ENCODE measurements around the gene PEX14.
"Not testable (repeated sequence)": the region's sequence is repeated elsewhere in the genome, so short reads cannot be mapped to it uniquely, and the experiment has no call there.

Gene PEX14

GRCh38 chr1:10470043-10470442, 4.7 kb upstream of the PEX14 start:
- FAIRE-seq = no peak
- DNase-seq (ENCODE audit: insufficient read length, low spot score) = no peak
- no peak for TF ChIP-seq POLR2A (IDR thresholded peaks at IDR 0.05; ENCODE audit: low read depth, low read length)

- no peak for TF ChIP-seq POLR2A (IDR thresholded peaks at IDR 0.05; ENCODE audit: low read depth, low read length)
- FAIRE-seq (no peak), DNase-seq (ENCODE audit: insufficient read length, low spot score) (no peak)
These were observed 3.1 kb upstream of the PEX14 start for GRCh38 chr1:10471411-10472219.

GRCh38 chr1:10472220-10473144, 2.3 kb upstream of the PEX14 start, which contains the start of gene DFFA:
DFFA (minus strand) TSS chr1:10472529; CDS start chr1:10472458, 71 bp downstream.
- peak; percentile 44; the same call in 1 of the 2 replicates for TF ChIP-seq POLR2A (IDR thresholded peaks at IDR 0.05; ENCODE audit: low read depth, low read length)
- peak; percentile 72 for DNase-seq (ENCODE audit: insufficient read length, low spot score)
- FAIRE-seq = peak; percentile 91

DNA sequence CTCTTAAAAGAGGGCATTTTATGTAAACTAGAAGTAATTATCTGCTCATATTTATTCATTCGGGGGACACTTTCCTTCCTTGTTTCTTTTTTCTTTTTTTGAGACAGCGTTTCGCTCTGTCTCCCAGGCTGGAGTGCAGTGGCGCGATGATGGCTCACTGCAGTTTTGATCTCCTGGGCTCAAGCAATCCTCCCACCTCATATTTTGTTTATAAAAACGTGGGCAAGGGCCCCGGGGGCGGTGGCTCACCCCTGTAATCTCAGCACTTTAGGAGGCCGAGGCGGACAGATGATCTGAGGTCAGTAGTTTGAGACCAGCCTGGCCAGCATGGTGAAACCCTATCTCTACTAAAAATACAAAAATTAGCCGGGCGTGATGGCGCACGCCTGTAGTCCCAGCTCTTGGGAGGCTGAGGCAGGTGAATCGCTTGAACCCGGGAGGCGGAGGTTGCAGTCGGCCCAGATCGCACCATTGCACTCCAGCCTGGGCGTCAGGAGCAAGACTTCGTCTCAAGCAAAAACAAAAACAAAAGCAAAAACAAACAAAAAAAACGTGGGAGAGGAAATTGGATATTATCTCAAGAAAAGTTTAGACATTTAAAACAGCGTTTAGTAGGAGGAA, 1.5 kb upstream of the PEX14 start:
- TF ChIP-seq POLR2A (IDR thresholded peaks at IDR 0.05; ENCODE audit: low read depth, low read length) = no peak
- no peak for FAIRE-seq
- DNase-seq (ENCODE audit: insufficient read length, low spot score) = no peak

- not testable (repeated sequence) for FAIRE-seq; DNase-seq (ENCODE audit: insufficient read length, low spot score)
These were observed 489 bp upstream of the PEX14 start for GRCh38 chr1:10474309-10474612.

- DNase-seq (ENCODE audit: insufficient read length, low spot score) = no peak
- TF ChIP-seq POLR2A (IDR thresholded peaks at IDR 0.05; ENCODE audit: low read depth, low read length) = no peak
- FAIRE-seq = no peak
These were observed 760 bp downstream of the PEX14 start for GRCh38 chr1:10475510-10475909.

- FAIRE-seq (no peak), DNase-seq (ENCODE audit: insufficient read length, low spot score) (no peak)
- TF ChIP-seq POLR2A (IDR thresholded peaks at IDR 0.05; ENCODE audit: low read depth, low read length) = no peak
These were observed 4.5 kb downstream of the PEX14 start for GRCh38 chr1:10479296-10479695.

- DNase-seq (ENCODE audit: insufficient read length, low spot score) (no peak), FAIRE-seq (no peak)
- no peak for TF ChIP-seq POLR2A (IDR thresholded peaks at IDR 0.05; ENCODE audit: low read depth, low read length)
These were observed 5.9 kb downstream of the PEX14 start for GRCh38 chr1:10480614-10481013.

- DNase-seq (ENCODE audit: insufficient read length, low spot score) (no peak), FAIRE-seq (no peak)
- no peak for TF ChIP-seq POLR2A (IDR thresholded peaks at IDR 0.05; ENCODE audit: low read depth, low read length)
These were observed 9.8 kb downstream of the PEX14 start for GRCh38 chr1:10484521-10484920.

DNA sequence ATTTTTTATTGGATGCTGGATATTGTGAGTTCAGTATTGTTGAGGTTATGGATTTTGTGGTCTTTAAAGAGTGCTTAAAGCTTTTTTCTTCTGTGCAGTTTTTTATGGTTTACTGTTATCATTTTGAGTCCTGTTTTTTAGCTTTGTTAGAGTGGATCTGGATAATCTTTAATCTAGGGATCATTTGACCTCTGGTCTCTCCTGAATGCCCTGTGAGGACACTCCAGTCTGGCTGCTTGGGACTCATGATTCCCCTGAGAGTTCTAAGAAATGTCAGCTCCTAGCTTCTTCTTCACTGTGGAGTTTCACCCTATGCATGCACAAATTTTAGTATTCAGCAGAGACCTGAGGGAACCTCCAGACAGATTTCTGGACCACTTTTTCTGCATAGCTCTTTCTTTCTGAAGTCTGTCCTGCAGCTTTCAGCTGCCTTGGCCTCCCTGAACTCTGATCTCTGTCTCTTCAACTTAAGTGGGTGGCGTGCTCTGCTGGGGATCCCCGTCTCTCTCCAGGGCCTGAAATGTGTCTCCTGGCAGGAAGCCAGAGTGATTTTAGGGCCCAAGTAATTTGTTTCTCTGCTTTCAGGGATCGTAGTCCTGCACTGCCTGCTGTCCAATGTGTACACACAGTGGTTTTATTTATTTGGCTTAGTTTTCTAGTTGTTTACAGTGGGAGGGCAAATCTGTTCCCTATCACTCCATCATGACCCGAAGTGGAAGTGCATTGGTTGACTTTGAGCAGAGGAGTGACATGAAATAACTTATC, 14.7 kb downstream of the PEX14 start:
- TF ChIP-seq POLR2A (IDR thresholded peaks at IDR 0.05; ENCODE audit: low read depth, low read length) = no peak
- DNase-seq (ENCODE audit: insufficient read length, low spot score) (no peak), FAIRE-seq (no peak)

GRCh38 chr1:10490286-10490970, 15.7 kb downstream of the PEX14 start:
- no peak for TF ChIP-seq POLR2A (IDR thresholded peaks at IDR 0.05; ENCODE audit: low read depth, low read length)
- DNase-seq (ENCODE audit: insufficient read length, low spot score) (no peak), FAIRE-seq (no peak)

DNA sequence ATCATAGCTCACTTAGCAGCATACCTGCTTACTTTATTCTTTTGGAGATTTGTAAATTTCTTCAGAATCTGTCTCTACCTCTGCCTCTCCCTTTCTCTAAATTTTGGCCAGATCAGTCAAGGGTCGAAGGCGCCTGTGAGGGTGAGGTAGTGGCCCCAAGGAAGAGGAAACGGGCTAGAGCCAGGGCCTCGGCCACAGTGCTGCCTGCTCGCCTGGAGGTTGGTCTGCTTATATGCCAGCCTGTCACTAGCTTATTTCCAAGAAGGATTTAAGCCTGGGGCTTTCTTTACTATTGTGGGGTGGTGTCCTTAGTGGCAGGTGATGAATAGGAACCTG, 19.6 kb downstream of the PEX14 start:
- no peak for TF ChIP-seq POLR2A (IDR thresholded peaks at IDR 0.05; ENCODE audit: low read depth, low read length)
- DNase-seq (ENCODE audit: insufficient read length, low spot score) = no peak
- FAIRE-seq = no peak

Measured in H54 (cell line).